Activated CD4-positive, alpha-beta memory T cell treated with anti-CD3 and anti-CD28 coated beads for 36 hours (primary cell): ENCODE results near the gene GDNF. TPM values are rescaled to one million over a fixed set of nuclear protein-coding genes. Genes with fewer than 3 reads are reported as not detected.
A peak's percentile ranks its signal among the peaks of the same experiment; 100 is the strongest.
"Not testable (repeated sequence)": the region's sequence is repeated elsewhere in the genome, so short reads cannot be mapped to it uniquely, and the experiment has no call there.

Experiments used
- CTCF ChIA-PET: fragments of 350-600 bp; sonication (Branson Sonifier 250); formaldehyde crosslinking; loops from one replicate; lab custom pipeline; 2021; ENCODE audit warnings: antibody characterized with exemption, inconsistent platforms; lab: Charles Lee
- POLR2A ChIA-PET: fragments of 350-600 bp; sonication (Branson Sonifier 250); formaldehyde crosslinking; loops from one replicate; lab custom pipeline; 2021; ENCODE audit warnings: antibody characterized with exemption; lab: Charles Lee
- DNase-seq: peaks from one replicate; pipeline ENCODE4 v3.0.0-alpha.2; 2020
- H3K27ac Mint-ChIP-seq: one replicate; pipeline ENCODE4 v1.8.0; 2021; ENCODE audit warnings: mixed read lengths
- H3K27me3 Mint-ChIP-seq: one replicate; pipeline ENCODE4 v1.8.0; 2021; ENCODE audit warnings: mixed read lengths
- H3K36me3 Mint-ChIP-seq: one replicate; pipeline ENCODE4 v1.8.0; 2021; ENCODE audit warnings: mixed read lengths
- H3K4me1 Mint-ChIP-seq: one replicate; pipeline ENCODE4 v1.8.0; 2021; ENCODE audit warnings: low read depth, mixed read lengths
- H3K4me3 Mint-ChIP-seq: one replicate; pipeline ENCODE4 v1.8.0; 2021; ENCODE audit warnings: mild to moderate bottlenecking, mixed read lengths
- H3K9me3 Mint-ChIP-seq: one replicate; pipeline ENCODE4 v1.8.0; 2021; ENCODE audit warnings: mixed read lengths
- intact Hi-C: fragments of 100-400 bp; cut with micrococcal nuclease; formaldehyde crosslinking; loops from one replicate; pipeline ENCODE4 v1.15.1; 2023
- total RNA-seq, 2 experiments: library from RNA; stranded (reverse); gene quantifications; one replicate each; pipeline ENCODE4 v1.2.3, GENCODE V29; 2021

The GDNF gene
- total RNA-seq, 2 experiments from 2014 or later: not detected

- ChIA-PET POLR2A (no interaction called here), CTCF (no interaction called here)
- Mint-ChIP-seq H3K9me3 (peaks cover 15% of the 10 kb centered on the region), H3K4me3 (no peak overlapping the region), H3K27me3 (peaks cover 11% of the 10 kb centered on the region), H3K27ac (no peak overlapping the region), H3K4me1 (no peaks in the 10 kb centered on the region), H3K36me3 (peaks cover under 1% of the 10 kb centered on the region)
- intact Hi-C loops: no loop called here
- no peak for DNase-seq
These were observed 49.9 kb downstream of the GDNF start for GRCh38 chr5:37789991-37790390.

GRCh38 chr5:37787742-37788141 is 52.1 kb downstream of the GDNF start:
- ChIA-PET POLR2A (no interaction called here), CTCF (no interaction called here)
- H3K4me1 Mint-ChIP-seq: no peaks in the 10 kb centered on the region
- intact Hi-C loops: no loop called here
- H3K36me3 Mint-ChIP-seq: peaks cover 2% of the 10 kb centered on the region
- no peak overlapping the region for H3K27ac Mint-ChIP-seq
- H3K27me3 Mint-ChIP-seq: peaks cover 8% of the 10 kb centered on the region
- H3K4me3 Mint-ChIP-seq: no peak overlapping the region
- peaks cover 8% of the 10 kb centered on the region for H3K9me3 Mint-ChIP-seq
- no peak for DNase-seq

- Mint-ChIP-seq H3K27me3 (peaks cover 8% of the 10 kb centered on the region), H3K4me3 (no peak overlapping the region), H3K9me3 (peaks cover 8% of the 10 kb centered on the region), H3K27ac (no peak overlapping the region), H3K4me1 (no peaks in the 10 kb centered on the region), H3K36me3 (peaks cover 2% of the 10 kb centered on the region)
- CTCF ChIA-PET: no interaction called here
- intact Hi-C loops: no loop called here
- no peak for DNase-seq
- POLR2A ChIA-PET: no interaction called here
These were observed 52.9 kb downstream of the GDNF start for GRCh38 chr5:37786862-37787519.

- POLR2A ChIA-PET: no interaction called here
- CTCF ChIA-PET: no interaction called here
- Mint-ChIP-seq H3K9me3 (peaks cover 2% of the 10 kb centered on the region), H3K27ac (no peak overlapping the region), H3K36me3 (peaks cover 2% of the 10 kb centered on the region), H3K4me3 (no peak overlapping the region), H3K4me1 (no peaks in the 10 kb centered on the region), H3K27me3 (peaks cover 8% of the 10 kb centered on the region)
- no peak for DNase-seq
- intact Hi-C loops: no loop called here
These were observed 53.4 kb downstream of the GDNF start for GRCh38 chr5:37786416-37786815.

- H3K9me3 Mint-ChIP-seq, H3K27me3 Mint-ChIP-seq, CTCF ChIA-PET, H3K4me1 Mint-ChIP-seq, POLR2A ChIA-PET, DNase-seq, intact Hi-C loops, H3K36me3 Mint-ChIP-seq, H3K4me3 Mint-ChIP-seq, H3K27ac Mint-ChIP-seq: not testable (repeated sequence)
These were observed 58.4 kb downstream of the GDNF start for GRCh38 chr5:37781409-37781808.

GRCh38 chr5:37777432-37778130 is 62.3 kb downstream of the GDNF start:
- H3K27me3 Mint-ChIP-seq: no peaks in the 10 kb centered on the region
- no peak overlapping the region for H3K4me3 Mint-ChIP-seq
- CTCF ChIA-PET: no interaction called here
- H3K27ac Mint-ChIP-seq: no peak overlapping the region
- peaks cover 21% of the 10 kb centered on the region for H3K9me3 Mint-ChIP-seq
- peaks cover 5% of the 10 kb centered on the region for H3K36me3 Mint-ChIP-seq
- H3K4me1 Mint-ChIP-seq: no peaks in the 10 kb centered on the region
- POLR2A ChIA-PET: no interaction called here
- intact Hi-C loops: no loop called here
- DNase-seq: no peak

GRCh38 chr5:37776826-37777225 is 63.0 kb downstream of the GDNF start:
- Mint-ChIP-seq H3K4me3 (no peak overlapping the region), H3K27me3 (no peaks in the 10 kb centered on the region), H3K36me3 (peaks cover 5% of the 10 kb centered on the region), H3K9me3 (peaks cover 21% of the 10 kb centered on the region), H3K27ac (no peak overlapping the region), H3K4me1 (no peaks in the 10 kb centered on the region)
- POLR2A ChIA-PET: no interaction called here
- CTCF ChIA-PET: no interaction called here
- intact Hi-C loops: no loop called here
- DNase-seq: no peak

GRCh38 chr5:37774912-37775483 is 64.8 kb downstream of the GDNF start:
- ChIA-PET POLR2A (no interaction called here), CTCF (interaction anchor here (0.6 to 1.9 kb wide), 8 partner anchors 19 to 1203 kb away, joined by 3 to 8 read pairs (median 3); no protein-coding TSS in a partner anchor)
- Mint-ChIP-seq H3K9me3 (peaks cover 21% of the 10 kb centered on the region), H3K36me3 (peaks cover 5% of the 10 kb centered on the region), H3K4me1 (no peaks in the 10 kb centered on the region), H3K27me3 (peaks cover 2% of the 10 kb centered on the region), H3K27ac (no peak overlapping the region), H3K4me3 (no peak overlapping the region)
- intact Hi-C loops: no loop called here
- peak; percentile 13 for DNase-seq

- peaks cover 4% of the 10 kb centered on the region for H3K27me3 Mint-ChIP-seq
- peaks cover 21% of the 10 kb centered on the region for H3K9me3 Mint-ChIP-seq
- POLR2A ChIA-PET: no interaction called here
- CTCF ChIA-PET: no interaction called here
- no peak overlapping the region for H3K4me3 Mint-ChIP-seq
- no peak for DNase-seq
- H3K36me3 Mint-ChIP-seq: peaks cover 5% of the 10 kb centered on the region
- H3K4me1 Mint-ChIP-seq: no peaks in the 10 kb centered on the region
- H3K27ac Mint-ChIP-seq: no peak overlapping the region
- intact Hi-C loops: no loop called here
These were observed 66.0 kb downstream of the GDNF start for GRCh38 chr5:37773809-37774208.

- no peak for DNase-seq
- ChIA-PET POLR2A (no interaction called here), CTCF (no interaction called here)
- peaks cover 5% of the 10 kb centered on the region for H3K36me3 Mint-ChIP-seq
- intact Hi-C loops: no loop called here
- H3K27me3 Mint-ChIP-seq: peaks cover 4% of the 10 kb centered on the region
- H3K27ac Mint-ChIP-seq: no peak overlapping the region
- no peaks in the 10 kb centered on the region for H3K4me1 Mint-ChIP-seq
- H3K9me3 Mint-ChIP-seq: peaks cover 21% of the 10 kb centered on the region
- no peak overlapping the region for H3K4me3 Mint-ChIP-seq
These were observed 67.6 kb downstream of the GDNF start for GRCh38 chr5:37772255-37772654.

GRCh38 chr5:37771731-37772130 is 68.1 kb downstream of the GDNF start:
- Mint-ChIP-seq H3K9me3 (peaks cover 21% of the 10 kb centered on the region), H3K4me3 (no peak overlapping the region), H3K27ac (no peak overlapping the region), H3K36me3 (peaks cover 5% of the 10 kb centered on the region), H3K27me3 (peaks cover 4% of the 10 kb centered on the region), H3K4me1 (no peaks in the 10 kb centered on the region)
- POLR2A ChIA-PET: no interaction called here
- DNase-seq: no peak
- CTCF ChIA-PET: no interaction called here
- intact Hi-C loops: no loop called here

- Mint-ChIP-seq H3K4me1 (no peaks in the 10 kb centered on the region), H3K27me3 (peaks cover 4% of the 10 kb centered on the region), H3K4me3 (no peak overlapping the region), H3K27ac (no peak overlapping the region), H3K36me3 (peaks cover 5% of the 10 kb centered on the region), H3K9me3 (peaks cover 21% of the 10 kb centered on the region)
- intact Hi-C loops: no loop called here
- POLR2A ChIA-PET: no interaction called here
- no peak for DNase-seq
- CTCF ChIA-PET: no interaction called here
These were observed 68.6 kb downstream of the GDNF start for GRCh38 chr5:37771203-37771611.
